Hindlimb muscle (tissue), 1 donor: ENCODE results near the gene CD209. TPM values are rescaled to one million over a fixed set of nuclear protein-coding genes. Genes with fewer than 3 reads are reported as not detected.

ENCODE experiments used
- DNase-seq: peaks from one replicate; pipeline ENCODE4 v3.0.0-alpha.2; 2013
- polyA plus RNA-seq: library from polyadenylated mRNA; unstranded; fragments of 120-200 nt; gene quantifications from one replicate; pipeline ENCODE4 v1.2.1, GENCODE V29; 2013; ENCODE audit not compliant: insufficient read length

The CD209 gene
- polyA plus RNA-seq, 1 donor = 2.4 TPM

DNA sequence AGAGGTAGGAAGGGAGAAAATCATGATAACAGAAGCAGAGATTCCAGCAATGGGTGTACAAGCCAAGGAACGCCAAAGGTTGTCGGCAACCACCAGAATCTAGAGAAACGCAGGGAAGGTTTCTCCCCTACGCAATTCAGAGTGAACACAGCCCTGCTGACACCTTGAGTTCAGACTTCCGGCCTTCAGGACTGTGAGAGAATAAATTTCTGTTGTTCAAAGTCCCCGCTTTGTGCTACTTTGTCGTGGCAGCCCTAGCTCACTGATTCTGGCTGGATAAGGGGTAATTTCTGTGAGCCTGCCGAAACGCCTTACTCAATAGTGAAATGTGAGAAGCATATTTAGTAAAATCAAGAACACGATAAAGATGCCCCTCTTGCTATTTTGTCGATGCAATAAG is 10.1 kb downstream of the CD209 start:
- no peak for DNase-seq

GRCh38 chr19:7736148-7736547 is 11.2 kb downstream of the CD209 start:
- DNase-seq = no peak

DNA sequence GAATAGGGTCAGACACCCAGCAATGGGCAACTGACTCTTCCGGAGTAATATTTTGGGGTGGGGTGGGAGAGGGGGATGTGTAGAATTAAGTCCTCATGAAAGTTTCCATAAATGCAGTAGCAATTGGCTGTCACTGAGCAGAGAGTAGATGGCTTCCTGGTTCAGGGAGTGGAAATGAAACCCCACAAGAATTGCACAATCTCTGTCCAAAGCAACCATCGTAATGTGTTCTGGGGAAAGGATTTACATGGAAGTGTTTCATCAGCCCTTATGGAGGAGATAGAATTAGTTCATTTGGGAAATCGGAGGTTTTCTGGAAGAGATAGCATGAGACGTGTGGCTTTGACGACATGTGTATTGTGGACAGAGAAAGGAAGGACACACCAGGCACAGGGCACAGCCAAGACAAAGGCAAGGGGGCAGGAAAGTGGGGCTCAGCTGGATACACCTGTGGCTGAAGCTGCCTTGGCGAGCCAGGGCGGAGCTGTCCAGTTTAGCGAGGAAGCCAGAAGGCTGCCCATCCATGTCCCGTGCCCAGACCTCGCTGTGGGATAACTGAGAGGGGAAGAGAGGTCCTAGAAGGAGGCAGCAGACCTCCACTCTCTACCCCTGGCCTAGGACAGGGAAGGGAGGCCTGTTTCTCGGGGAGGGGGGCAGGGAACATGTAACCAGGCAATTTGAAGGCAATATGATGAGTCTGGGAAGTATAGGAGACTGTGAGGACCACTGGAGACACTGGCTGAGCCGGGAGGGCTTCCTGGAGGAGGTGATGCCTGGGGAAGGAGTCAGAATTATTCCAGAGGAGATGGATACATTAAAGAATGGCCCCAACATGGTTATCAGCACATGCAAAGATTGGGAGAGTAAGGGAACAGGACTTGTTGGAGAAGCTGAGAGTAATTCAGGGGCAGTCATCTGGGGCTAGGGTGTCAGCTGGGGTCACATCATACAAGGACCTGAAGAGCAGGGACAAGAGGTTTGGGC is 12.8 kb downstream of the CD209 start:
- peak; percentile 24 for DNase-seq

- DNase-seq = no peak
Observed at GRCh38 chr19:7733376-7733775, 14.0 kb downstream of the CD209 start.

DNA sequence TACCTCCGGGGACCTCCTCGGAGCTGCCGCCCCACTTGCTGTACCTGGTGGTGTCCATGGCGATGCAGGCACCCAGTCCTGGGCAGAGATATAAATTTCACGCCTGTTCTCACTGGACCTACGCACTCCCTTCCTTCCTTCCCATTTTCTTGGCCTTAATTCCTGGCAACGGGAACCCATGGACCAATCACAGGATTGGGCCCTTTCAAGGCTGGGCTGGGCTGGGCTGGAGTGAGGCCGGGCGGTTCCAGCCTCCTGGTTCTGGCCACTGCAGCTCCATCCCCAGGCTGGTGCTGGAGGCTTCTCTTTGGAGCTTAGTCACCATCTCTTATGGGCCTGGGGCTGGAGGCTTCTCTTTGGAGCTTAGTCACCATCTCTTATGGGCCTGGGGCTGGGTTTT is 15.3 kb downstream of the CD209 start, which contains the start of gene CLEC4G:
Gene CLEC4G, minus strand, starts transcription at position 66 of the 400 bp plus-strand sequence. Its CDS starts 8 bp downstream, at position 58.
- DNase-seq = no peak

DNA sequence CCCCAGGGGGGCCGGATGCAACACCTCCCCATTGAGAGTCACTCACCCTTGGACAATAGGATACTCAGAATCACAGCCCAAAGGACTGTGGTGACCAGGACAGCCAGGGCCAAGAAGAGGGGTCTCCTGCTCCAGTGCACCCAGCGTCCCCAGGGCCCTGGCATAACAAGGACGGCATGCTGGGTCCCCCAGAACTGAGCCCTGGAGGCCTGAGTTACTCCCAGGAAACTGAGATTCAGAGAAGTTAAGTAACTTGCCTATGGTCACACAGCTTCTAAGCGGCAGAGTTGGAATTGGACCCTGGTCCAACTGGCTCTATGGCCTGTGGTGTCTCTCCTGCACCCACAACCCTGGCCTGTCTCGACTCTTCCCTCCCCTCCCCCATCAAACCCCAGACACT is 15.7 kb downstream of the CD209 start:
- no peak for DNase-seq

GRCh38 chr19:7731218-7731595 is 16.1 kb downstream of the CD209 start:
- DNase-seq = no peak

DNA sequence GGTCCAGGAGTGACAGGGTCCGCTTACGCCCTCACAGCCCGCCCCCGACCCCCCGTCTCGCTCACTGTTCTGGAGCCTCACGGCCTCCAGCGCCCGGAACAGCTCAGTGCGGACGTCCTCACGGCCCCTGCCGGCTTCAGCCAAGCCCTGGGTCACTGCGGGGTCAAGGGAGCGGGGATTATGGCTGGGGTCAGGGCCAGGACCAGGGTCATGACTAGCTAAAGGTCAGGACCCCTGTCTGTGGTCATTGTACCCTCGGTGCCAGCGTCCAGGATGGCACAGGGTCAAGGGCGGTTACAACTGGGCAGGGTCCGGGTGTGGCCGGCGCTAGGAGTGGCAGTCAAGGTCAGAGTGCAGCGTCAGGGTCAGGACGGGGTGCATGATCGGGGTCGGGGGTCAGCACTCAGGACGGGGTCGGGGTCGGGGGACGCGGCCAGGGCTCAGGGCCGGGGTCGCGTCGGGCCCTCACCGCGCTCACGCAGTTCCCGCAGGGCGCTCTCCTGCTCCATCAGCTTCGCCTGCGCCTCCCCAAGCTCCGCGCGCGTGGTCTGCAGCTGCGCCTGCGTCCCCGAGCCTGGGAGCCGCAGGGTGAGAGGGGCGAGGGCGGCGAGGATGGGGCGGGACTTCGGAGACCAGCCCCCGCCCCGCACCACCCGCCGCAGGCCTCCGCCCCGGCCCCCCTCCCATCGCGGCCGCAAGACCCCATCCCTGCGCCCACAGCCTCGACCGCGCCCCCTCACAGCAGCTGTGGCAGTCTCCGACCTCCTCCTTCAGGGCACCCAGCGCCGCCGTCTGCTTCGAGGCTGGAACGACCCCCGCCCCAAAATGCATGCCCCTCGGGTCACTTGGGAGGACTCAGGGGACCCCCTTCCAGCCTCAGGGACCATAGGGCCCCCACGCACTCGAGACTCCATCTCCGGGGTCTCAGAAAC is 16.8 kb downstream of the CD209 start:
- DNase-seq = no peak

GRCh38 chr19:7729831-7730285 is 17.5 kb downstream of the CD209 start:
- no peak for DNase-seq

GRCh38 chr19:7729211-7729610 is 18.1 kb downstream of the CD209 start:
- no peak for DNase-seq

- no peak for DNase-seq
Observed at GRCh38 chr19:7725791-7726190, 21.5 kb downstream of the CD209 start.

DNA sequence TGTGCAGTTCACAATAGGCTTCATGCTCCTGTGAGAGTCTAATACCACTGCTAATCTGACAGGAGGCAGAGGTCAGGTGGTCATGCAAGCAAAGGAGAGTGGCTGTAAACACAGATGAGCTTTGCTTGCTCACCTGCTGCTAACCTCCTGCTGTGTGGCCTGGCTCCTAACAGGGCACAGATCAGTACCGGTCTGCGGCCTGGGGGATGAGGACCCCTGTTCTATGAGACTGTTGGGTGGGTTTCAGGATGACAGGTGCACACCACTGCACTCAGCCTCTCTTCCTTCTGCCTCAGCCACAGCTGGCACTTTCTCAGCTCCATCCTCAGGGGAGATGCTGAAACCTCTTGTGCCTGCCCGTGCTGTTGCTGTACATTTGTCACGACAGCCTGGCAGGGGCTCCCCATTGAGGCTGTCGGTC is 25.1 kb downstream of the CD209 start:
- DNase-seq = no peak

- no peak for DNase-seq
Observed at GRCh38 chr19:7720351-7720750, 27.0 kb downstream of the CD209 start.

GRCh38 chr19:7718668-7719067 is 28.7 kb downstream of the CD209 start:
- no peak for DNase-seq

DNA sequence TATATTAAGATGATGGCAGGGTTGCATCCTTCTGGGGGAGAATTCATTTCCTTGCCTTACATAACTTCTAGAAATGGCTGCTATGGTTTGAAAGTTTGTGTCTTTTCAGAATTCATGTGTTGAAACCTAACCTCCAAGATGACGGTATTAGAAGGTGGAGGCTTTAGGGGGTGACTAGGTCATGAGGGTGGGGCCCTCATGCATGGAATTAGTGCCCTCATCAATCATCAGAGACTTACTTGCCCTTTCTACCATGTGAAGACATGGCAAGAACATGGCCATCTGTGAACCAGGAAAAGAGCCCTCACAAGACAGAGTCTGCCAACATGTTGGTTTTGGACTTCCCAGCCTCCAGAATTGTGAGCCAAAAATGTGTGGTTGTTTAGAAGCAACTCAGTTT is 30.6 kb downstream of the CD209 start:
- DNase-seq = no peak

- no peak for DNase-seq
Observed at GRCh38 chr19:7715671-7716070, 31.7 kb downstream of the CD209 start.

DNA sequence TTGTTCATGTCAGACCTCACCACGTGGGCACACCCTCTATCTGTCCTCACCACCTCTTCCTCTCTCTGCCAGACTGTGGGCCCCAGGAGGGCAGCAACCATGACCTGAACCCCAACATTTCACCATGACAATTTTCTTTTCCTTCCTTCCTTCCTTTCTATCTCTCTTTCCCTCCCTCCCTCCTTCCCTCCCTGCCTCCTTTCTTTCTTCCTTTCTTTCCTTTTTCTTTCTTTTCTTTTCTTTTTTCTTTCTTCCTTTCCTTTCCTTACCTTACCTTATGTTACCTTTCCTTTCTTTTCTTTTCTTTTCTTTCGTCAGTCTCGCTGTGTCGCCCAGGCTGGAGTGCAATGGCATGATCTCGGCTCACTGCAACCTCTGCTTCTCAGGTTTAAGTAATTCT is 36.7 kb downstream of the CD209 start:
- DNase-seq = no peak

GRCh38 chr19:7709932-7710460 is 37.3 kb downstream of the CD209 start:
- no peak for DNase-seq

DNA sequence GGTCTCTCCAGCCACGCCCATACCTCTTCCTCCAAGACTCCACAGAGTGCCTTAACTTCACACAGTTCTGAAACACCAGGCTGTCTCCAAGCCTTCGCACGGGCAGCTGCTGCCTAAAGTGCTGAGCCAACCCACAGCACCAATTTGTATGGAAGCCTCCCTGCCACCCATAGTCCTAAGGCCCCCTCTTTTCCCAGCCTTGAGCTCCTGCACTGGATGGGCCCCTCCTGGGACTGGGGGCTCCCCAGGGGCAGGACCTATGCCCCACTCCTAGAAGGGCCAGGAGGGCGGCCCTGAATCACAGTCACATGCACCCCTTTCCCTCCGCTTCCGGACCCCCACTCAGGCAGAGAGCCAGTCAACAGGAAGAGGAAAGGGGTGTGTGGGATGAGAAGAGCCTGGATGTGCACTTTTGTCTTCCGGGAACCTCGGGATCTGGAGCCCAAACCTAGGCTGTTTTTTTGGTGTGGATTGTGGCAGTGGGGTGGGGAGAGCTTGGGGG is 40.3 kb downstream of the CD209 start:
- no peak for DNase-seq

DNA sequence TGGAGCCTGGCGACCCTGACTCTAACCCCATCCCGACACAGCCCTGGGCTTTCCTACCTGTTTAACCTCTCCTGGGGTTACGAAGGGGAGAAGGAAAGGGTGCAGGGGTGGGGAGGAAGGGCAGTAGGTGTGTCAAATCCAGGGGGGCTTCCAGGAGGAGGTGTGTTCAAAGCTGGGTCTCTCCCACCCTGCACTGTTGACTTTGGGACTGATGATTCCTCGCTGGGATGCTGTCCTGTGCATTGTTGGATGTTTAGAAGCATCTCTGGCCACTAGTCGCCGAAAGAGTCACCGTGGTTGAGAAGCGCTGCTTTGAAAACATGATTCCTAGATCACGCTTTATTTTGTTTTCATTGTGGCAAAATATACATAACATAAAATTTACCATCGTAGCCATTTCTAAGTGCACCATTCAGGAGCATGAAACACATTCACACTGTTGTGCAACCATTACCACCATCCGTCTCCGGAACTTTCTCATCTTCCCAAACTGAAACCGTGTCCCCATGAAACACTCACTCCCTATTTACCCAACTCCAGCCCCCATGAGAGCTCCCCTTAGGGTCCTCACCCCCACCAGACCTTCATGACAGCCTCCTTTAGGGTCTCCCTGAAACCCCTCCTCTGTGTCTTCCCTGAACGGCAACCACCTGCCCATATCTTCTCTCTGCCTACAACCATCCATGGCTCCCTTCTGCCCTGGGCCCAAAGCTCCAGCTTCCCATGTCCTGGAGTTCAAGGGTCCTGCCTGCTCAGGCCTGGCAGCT is 41.0 kb downstream of the CD209 start:
- DNase-seq = no peak

DNA sequence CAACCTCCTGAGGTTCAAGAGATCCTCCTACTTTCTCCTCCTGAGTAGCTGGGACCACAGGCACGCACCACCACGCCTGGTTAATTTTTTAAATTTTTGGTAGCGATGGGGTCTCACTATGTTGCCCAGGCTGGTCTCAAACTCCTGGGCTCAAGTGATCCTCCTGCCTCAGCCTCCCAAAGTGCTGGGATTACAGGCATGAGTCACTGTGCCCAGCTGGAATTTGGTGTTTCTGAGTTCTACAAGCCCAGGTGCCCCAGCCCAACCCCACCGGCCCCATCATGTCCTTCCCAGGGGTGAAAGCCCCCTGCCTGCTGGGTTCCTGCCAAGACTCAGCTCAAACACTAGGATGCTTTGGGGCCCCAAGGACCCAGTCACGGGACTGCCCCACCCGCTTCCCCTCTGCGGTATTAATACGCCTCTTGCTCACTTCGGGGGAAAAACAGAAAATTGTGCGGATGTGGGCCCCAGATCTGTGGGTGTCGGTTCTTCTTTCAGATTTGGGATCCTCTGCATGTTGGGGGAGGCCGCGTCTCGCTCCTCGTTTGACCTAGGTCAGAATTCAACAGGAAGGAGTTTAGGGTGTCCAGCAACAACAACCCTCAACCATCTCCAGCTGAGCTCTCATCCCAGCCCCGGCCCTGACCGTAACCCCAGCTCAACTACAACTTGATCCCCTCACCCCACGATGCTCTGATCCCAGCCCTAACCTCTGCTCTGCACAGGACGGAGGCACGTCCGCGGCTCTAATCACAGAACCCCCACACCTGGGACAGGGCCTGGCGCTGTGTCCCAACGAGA is 41.7 kb downstream of the CD209 start:
- DNase-seq = no peak
